ENCODE data around the gene DPEP2. TPM values are rescaled to one million over a fixed set of nuclear protein-coding genes. Genes with fewer than 3 reads are reported as not detected.

DPEP2 gene
- total and polyA plus RNA-seq, 2 donors, result 5.6 to 19.0 TPM

Other genes starting within 250 kb of the DPEP2 start
- gene RANBP10, start 192.9 kb downstream of the DPEP2 start, total RNA-seq, result 3.7 TPM
- gene RANBP10, start 192.9 kb downstream of the DPEP2 start, polyA plus RNA-seq, result 10.7 TPM
- gene TSNAXIP1, start 192.6 kb downstream of the DPEP2 start, total RNA-seq, result 0.76 TPM
- 2.0 TPM for gene TSNAXIP1, start 192.6 kb downstream of the DPEP2 start, polyA plus RNA-seq
- 38.2 TPM for gene THAP11, start 157.2 kb downstream of the DPEP2 start, total RNA-seq
- gene THAP11, start 157.2 kb downstream of the DPEP2 start, polyA plus RNA-seq, result 25.7 TPM
- 50.7 TPM for gene NUTF2, start 152.6 kb downstream of the DPEP2 start, total RNA-seq
- 106 TPM for gene NUTF2, start 152.6 kb downstream of the DPEP2 start, polyA plus RNA-seq
- gene CENPT, start 151.8 kb downstream of the DPEP2 start, total RNA-seq, result 25.4 TPM
- 101 TPM for gene CENPT, start 151.8 kb downstream of the DPEP2 start, polyA plus RNA-seq
- 39.7 TPM for gene EDC4, start 126.4 kb downstream of the DPEP2 start, total RNA-seq
- gene EDC4, start 126.4 kb downstream of the DPEP2 start, polyA plus RNA-seq, result 45.0 TPM
- 0.28 TPM for gene NRN1L, start 114.6 kb downstream of the DPEP2 start, total RNA-seq
- gene NRN1L, start 114.6 kb downstream of the DPEP2 start, polyA plus RNA-seq, result 5.6 TPM
- 8.8 TPM for gene PSKH1, start 106.2 kb downstream of the DPEP2 start, total RNA-seq
- gene PSKH1, start 106.2 kb downstream of the DPEP2 start, polyA plus RNA-seq, result 12.6 TPM
- gene CTRL, start 67.6 kb downstream of the DPEP2 start, total RNA-seq, result 0.61 TPM
- gene CTRL, start 67.6 kb downstream of the DPEP2 start, polyA plus RNA-seq, result 6.4 TPM
- gene PSMB10, start 62.6 kb downstream of the DPEP2 start, total RNA-seq, result 258 TPM
- 109 TPM for gene PSMB10, start 62.6 kb downstream of the DPEP2 start, polyA plus RNA-seq
- 4.4 TPM for gene LCAT, start 55.4 kb downstream of the DPEP2 start, total RNA-seq
- 51.9 TPM for gene LCAT, start 55.4 kb downstream of the DPEP2 start, polyA plus RNA-seq
- gene SLC12A4, start 30.8 kb downstream of the DPEP2 start, total RNA-seq, result 13.4 TPM
- gene SLC12A4, start 30.8 kb downstream of the DPEP2 start, polyA plus RNA-seq, result 22.6 TPM
- gene DPEP3, start 19.0 kb downstream of the DPEP2 start, total RNA-seq, result 0.14 TPM
- 0.23 TPM for gene DPEP3, start 19.0 kb downstream of the DPEP2 start, polyA plus RNA-seq
- not detected for gene DPEP2NB, start 16.4 kb upstream of the DPEP2 start, total RNA-seq
- 0.18 TPM for gene DPEP2NB, start 16.4 kb upstream of the DPEP2 start, polyA plus RNA-seq
- 10.6 TPM for gene DDX28, start 23.7 kb upstream of the DPEP2 start, total RNA-seq
- 11.9 TPM for gene DDX28, start 23.7 kb upstream of the DPEP2 start, polyA plus RNA-seq
- 11.1 TPM for gene DUS2, start 23.8 kb upstream of the DPEP2 start, total RNA-seq
- gene DUS2, start 23.8 kb upstream of the DPEP2 start, polyA plus RNA-seq, result 12.2 TPM
- gene NFATC3, start 85.9 kb upstream of the DPEP2 start, total RNA-seq, result 149 TPM
- gene NFATC3, start 85.9 kb upstream of the DPEP2 start, polyA plus RNA-seq, result 37.4 TPM
- 10.1 TPM for gene ESRP2, start 236.6 kb upstream of the DPEP2 start, total RNA-seq
- 10.7 TPM for gene ESRP2, start 236.6 kb upstream of the DPEP2 start, polyA plus RNA-seq
- gene PLA2G15, start 245.9 kb upstream of the DPEP2 start, total RNA-seq, result 8.4 TPM
- gene PLA2G15, start 245.9 kb upstream of the DPEP2 start, polyA plus RNA-seq, result 13.1 TPM

All from thymus (tissue), 2 donors.